B cell (primary cell): ENCODE results near the gene NTNG1. TPM values are rescaled to one million over a fixed set of nuclear protein-coding genes. Genes with fewer than 3 reads are reported as not detected.

ENCODE experiments used
- ATAC-seq: fragments of 200-7000 bp; cut with Tn5 transposase; one replicate; pipeline ENCODE4 v1.10.0; 2021; ENCODE audit warnings: low read depth, mild to moderate bottlenecking, moderate number of reproducible peaks, moderate library complexity
- CTCF ChIA-PET: fragments of 350-600 bp; sonication (Branson Sonifier 250); formaldehyde crosslinking; loops from one replicate; lab custom pipeline; 2021; ENCODE audit warnings: antibody characterized with exemption, inconsistent platforms; lab: Charles Lee
- POLR2A ChIA-PET: fragments of 350-600 bp; sonication (Branson Sonifier 250); formaldehyde crosslinking; loops from one replicate; lab custom pipeline; 2021; ENCODE audit warnings: antibody characterized with exemption; lab: Charles Lee
- DNase-seq: peaks from one replicate; pipeline ENCODE4 v3.0.0; 2013
- H2AFZ ChIP-seq: 2 replicates; pipeline ENCODE4 v1.6.1; 2012; ENCODE audit warnings: mild to moderate bottlenecking, low read depth, low read length; ENCODE audit not compliant: insufficient read depth, poor library complexity, severe bottlenecking
- H3K27ac ChIP-seq, 2 donors: 1 replicate in 1 of 2; 2 replicates in 1 of 2; pipeline ENCODE4 v1.5.1; 2012 to 2013; ENCODE audit warnings: low read length in 2 of 2, mild to moderate bottlenecking in 2 of 2, moderate library complexity in 1 of 2
- H3K27me3 ChIP-seq, 4 experiments: fragments of 200-600 bp in 1 of 4; sonication (generic) in 1 of 4; replicated peaks in 1 of 4; 1 replicate in 2 of 4; 2 replicates in 2 of 4; pipeline versions ENCODE4 v1.6.1 to v1.7.0; 2013 to 2016; ENCODE audit warnings: low read length in 3 of 4, mild to moderate bottlenecking in 2 of 4, mixed read lengths in 1 of 4, moderate library complexity in 1 of 4; ENCODE audit not compliant: insufficient read depth in 4 of 4, control insufficient read depth in 3 of 4; ENCODE audit errors: control extremely low read depth in 1 of 4
- H3K36me3 ChIP-seq, 2 experiments: replicated peaks in 1 of 2; 1 replicate in 1 of 2; 2 replicates in 1 of 2; pipeline versions ENCODE4 v1.6.1 to v1.7.1; 2013; ENCODE audit warnings: low read length in 1 of 2; ENCODE audit not compliant: insufficient read depth in 2 of 2, control insufficient read depth in 1 of 2; ENCODE audit errors: control extremely low read depth in 1 of 2, extremely low read depth in 1 of 2
- H3K4me1 ChIP-seq, 2 donors: fragments of 200-600 bp in 1 of 2; sonication (generic) in 1 of 2; 1 replicate in 1 of 2; 2 replicates in 1 of 2; pipeline versions ENCODE4 v1.5.1 to v1.6.1; 2013 to 2017; ENCODE audit warnings: low read length in 2 of 2; ENCODE audit not compliant: control insufficient read depth in 2 of 2, insufficient read depth in 2 of 2
- H3K4me2 ChIP-seq: replicated peaks from 2 replicates; pipeline ENCODE3; 2012; ENCODE audit warnings: mild to moderate bottlenecking, low read depth, low read length; ENCODE audit not compliant: poor library complexity, severe bottlenecking
- H3K4me3 ChIP-seq, 5 experiments: fragments of 200-600 bp in 1 of 5; sonication (generic) in 1 of 5; 1 replicate in 3 of 5; 2 replicates in 2 of 5; pipeline versions ENCODE4 v1.5.1 to v1.7.0; 2011 to 2016; ENCODE audit warnings: low read length in 4 of 5, mild to moderate bottlenecking in 4 of 5, low read depth in 2 of 5, control low read depth in 1 of 5, moderate library complexity in 1 of 5; ENCODE audit not compliant: insufficient read depth in 1 of 5; ENCODE audit errors: control extremely low read depth in 1 of 5, extremely low read depth in 1 of 5
- H3K79me2 ChIP-seq: fragments of 200-600 bp; sonication (generic); one replicate; pipeline ENCODE4 v1.6.0; 2016; ENCODE audit warnings: low read length; ENCODE audit not compliant: control insufficient read depth, insufficient read depth
- H3K9ac ChIP-seq: fragments of 200-600 bp; sonication (generic); 2 replicates; pipeline ENCODE4 v1.6.1; 2017; ENCODE audit warnings: mild to moderate bottlenecking, low read length, moderate library complexity
- H3K9me3 ChIP-seq, 3 donors: one replicate each; pipeline versions ENCODE4 v1.6.1 to v1.7.1; 2013; ENCODE audit warnings: low read length in 2 of 3; ENCODE audit not compliant: control insufficient read depth in 2 of 3, insufficient read depth in 1 of 3; ENCODE audit errors: control extremely low read depth in 1 of 3
- H4K20me1 ChIP-seq: 2 replicates; pipeline ENCODE4 v1.6.0; 2012; ENCODE audit warnings: mild to moderate bottlenecking, low read length; ENCODE audit not compliant: insufficient read depth, control insufficient read depth, poor library complexity, severe bottlenecking
- H3K27ac Mint-ChIP-seq: one replicate; pipeline ENCODE4 v1.8.0; 2021; ENCODE audit warnings: mixed read lengths
- H3K27me3 Mint-ChIP-seq: one replicate; pipeline ENCODE4 v1.8.0; 2021; ENCODE audit warnings: mixed read lengths
- H3K4me1 Mint-ChIP-seq: one replicate; pipeline ENCODE4 v1.8.0; 2021; ENCODE audit warnings: mixed read lengths
- H3K4me3 Mint-ChIP-seq: one replicate; pipeline ENCODE4 v1.8.0; 2021; ENCODE audit warnings: mixed read lengths
- H3K9me3 Mint-ChIP-seq: one replicate; pipeline ENCODE4 v1.8.0; 2022; ENCODE audit warnings: mixed read lengths; ENCODE audit not compliant: insufficient read depth
- CTCF ChIP-seq: fragments of 200-600 bp; IDR thresholded peaks from one replicate; pipeline ENCODE4 v1.8.0; 2022; ENCODE audit warnings: antibody characterized with exemption, mild to moderate bottlenecking
- EZH2 ChIP-seq: IDR thresholded peaks from 2 replicates; pipeline ENCODE4 v1.6.1; 2012; ENCODE audit warnings: borderline replicate concordance, low read depth, mild to moderate bottlenecking, moderate library complexity, low read length; ENCODE audit not compliant: insufficient read depth, poor library complexity, severe bottlenecking
- WGBS: methylation state at CpG from one replicate; pipeline ENCODE4 v1.1.5; 2013; ENCODE audit warnings: missing lambda C conversion rate; ENCODE audit not compliant: insufficient coverage; 5-methylcytosine and 5-hydroxymethylcytosine counted together
- intact Hi-C: fragments of 100-400 bp; cut with micrococcal nuclease; formaldehyde crosslinking; loops from one replicate; pipeline ENCODE4 v1.10.0; 2022
- polyA plus RNA-seq: library from polyadenylated mRNA; depleted of rRNA; stranded (reverse); fragments of >200 nt; gene quantifications from 2 replicates; pipeline ENCODE4 v1.2.3, GENCODE V29; 2012
- total RNA-seq, 2 donors: library from RNA; stranded (reverse); fragments of 120-200 nt in 1 of 2; gene quantifications; 1 replicate in 1 of 2; 2 replicates in 1 of 2; pipeline versions ENCODE4 v1.2.3 to v1.2.4, GENCODE V29; 2013 to 2022

Gene NTNG1
- total and polyA plus RNA-seq, 2 donors (not counting 1 experiment from before 2014, with no cell fraction given): 2.8 to 3.7 TPM

- H3K27me3 ChIP-seq: peaks cover 0 to 29% (median 16%) of the 10 kb centered on the region in 4 experiments
These were observed 771 bp upstream of the NTNG1 start for GRCh38 chr1:107139833-107140702.

More at GRCh38 chr1:107139833-107140702, 771 bp upstream of the NTNG1 start:
- no peak for TF ChIP-seq CTCF
- TF ChIP-seq EZH2: no peak
- peak overlapping the region; percentile 70 for H3K27ac Mint-ChIP-seq
- peaks cover 17% of the 10 kb centered on the region for H3K27me3 Mint-ChIP-seq
- H3K4me1 Mint-ChIP-seq: peaks cover 21% of the 10 kb centered on the region
- peak overlapping the region; percentile 94 for H3K4me3 Mint-ChIP-seq
- H3K4me2 ChIP-seq: peak overlapping the region; percentile 94
- peaks cover 18 to 20% of the 10 kb centered on the region in 2 donors for H3K4me1 ChIP-seq
- no peaks in the 10 kb centered on the region for H3K36me3 ChIP-seq
- ATAC-seq (peak; percentile 49), DNase-seq (peak; percentile 66)
- intact Hi-C loops: loop anchor here (2.0 to 5.0 kb wide), 4 partner anchors 83 to 1428 kb away; partner anchors contain the start of gene PRMT6
- ChIA-PET CTCF (interaction anchor here (0.6 to 1.6 kb wide), 3 partner anchors 9 to 241 kb away, joined by 3 to 6 read pairs (median 4); no protein-coding TSS in a partner anchor), POLR2A (interaction anchor here (0.7 kb wide), 1 partner anchor 19 kb away, joined by 4 read pairs; no protein-coding TSS in a partner anchor)
- H3K9me3 ChIP-seq: no peaks in the 10 kb centered on the region
- H3K9ac ChIP-seq: peak overlapping the region; percentile 74
- peak overlapping the region; percentile 19 to 75 (median 56) for H3K4me3 ChIP-seq
- H3K79me2 ChIP-seq: no peaks in the 10 kb centered on the region
- H3K27ac ChIP-seq: no peak overlapping the region
- no peaks in the 10 kb centered on the region for H3K9me3 Mint-ChIP-seq
- H4K20me1 ChIP-seq: no peaks in the 10 kb centered on the region
- WGBS: 1% methylated on average over 47 of the region's 53 CpGs
- H2AFZ ChIP-seq: peak overlapping the region; percentile 69
